H54 (cell line): ENCODE data around the gene GNAO1.

Experiments used
- DNase-seq: peaks from one replicate; pipeline ENCODE4 v3.0.0; 2011; ENCODE audit warnings: low spot score, mixed read lengths; ENCODE audit not compliant: insufficient read length
- FAIRE-seq: peaks from 3 replicates; lab custom pipeline; 2011; peaks lifted over from hg19 to GRCh38; lab: Jason Lieb, UNC
- POLR2A ChIP-seq: IDR thresholded peaks from 2 replicates; pipeline ENCODE4 v1.6.1; 2011; ENCODE audit warnings: low read depth, mild to moderate bottlenecking, low read length

Gene GNAO1

GRCh38 chr16:56260378-56261160 is 69.3 kb downstream of the GNAO1 start:
- DNase-seq (no peak), FAIRE-seq (no peak)
- TF ChIP-seq POLR2A = no peak

- no peak for TF ChIP-seq POLR2A
- DNase-seq = no peak
- FAIRE-seq = no peak
Observed at GRCh38 chr16:56261656-56262055, 70.4 kb downstream of the GNAO1 start.

GRCh38 chr16:56262148-56262547 is 70.9 kb downstream of the GNAO1 start:
- DNase-seq (no peak), FAIRE-seq (no peak)
- TF ChIP-seq POLR2A = no peak

GRCh38 chr16:56262551-56263245 is 71.4 kb downstream of the GNAO1 start:
- FAIRE-seq (no peak), DNase-seq (no peak)
- TF ChIP-seq POLR2A = no peak

GRCh38 chr16:56263711-56264608 is 72.7 kb downstream of the GNAO1 start:
- FAIRE-seq (no peak), DNase-seq (no peak)
- no peak for TF ChIP-seq POLR2A

GRCh38 chr16:56264609-56264972 is 73.3 kb downstream of the GNAO1 start:
- TF ChIP-seq POLR2A = no peak
- FAIRE-seq (no peak), DNase-seq (no peak)

GRCh38 chr16:56265184-56265583 is 73.9 kb downstream of the GNAO1 start:
- FAIRE-seq (no peak), DNase-seq (no peak)
- no peak for TF ChIP-seq POLR2A

GRCh38 chr16:56265746-56266145 is 74.5 kb downstream of the GNAO1 start:
- FAIRE-seq (no peak), DNase-seq (no peak)
- TF ChIP-seq POLR2A = no peak

- FAIRE-seq = no peak
- TF ChIP-seq POLR2A = no peak
- no peak for DNase-seq
Observed at GRCh38 chr16:56266641-56267607, 75.6 kb downstream of the GNAO1 start.

GRCh38 chr16:56267888-56268287 is 76.6 kb downstream of the GNAO1 start:
- DNase-seq = no peak
- FAIRE-seq = no peak
- TF ChIP-seq POLR2A = no peak

GRCh38 chr16:56268799-56269198 is 77.5 kb downstream of the GNAO1 start:
- FAIRE-seq = no peak
- no peak for TF ChIP-seq POLR2A
- no peak for DNase-seq

GRCh38 chr16:56269281-56269680 is 78.0 kb downstream of the GNAO1 start:
- no peak for FAIRE-seq
- no peak for TF ChIP-seq POLR2A
- no peak for DNase-seq

- no peak for TF ChIP-seq POLR2A
- FAIRE-seq = no peak
- no peak for DNase-seq
Observed at GRCh38 chr16:56269811-56270684, 78.8 kb downstream of the GNAO1 start.
